ENCODE results near the gene CDKL4. TPM values are rescaled to one million over a fixed set of nuclear protein-coding genes. Genes with fewer than 3 reads are reported as not detected.

Gene CDKL4
- total and polyA plus RNA-seq, 2 of the 13 experiments (the other 11 are each of a cell fraction or from before 2014, with no cell fraction given) = 0.29 to 0.50 TPM

DNA sequence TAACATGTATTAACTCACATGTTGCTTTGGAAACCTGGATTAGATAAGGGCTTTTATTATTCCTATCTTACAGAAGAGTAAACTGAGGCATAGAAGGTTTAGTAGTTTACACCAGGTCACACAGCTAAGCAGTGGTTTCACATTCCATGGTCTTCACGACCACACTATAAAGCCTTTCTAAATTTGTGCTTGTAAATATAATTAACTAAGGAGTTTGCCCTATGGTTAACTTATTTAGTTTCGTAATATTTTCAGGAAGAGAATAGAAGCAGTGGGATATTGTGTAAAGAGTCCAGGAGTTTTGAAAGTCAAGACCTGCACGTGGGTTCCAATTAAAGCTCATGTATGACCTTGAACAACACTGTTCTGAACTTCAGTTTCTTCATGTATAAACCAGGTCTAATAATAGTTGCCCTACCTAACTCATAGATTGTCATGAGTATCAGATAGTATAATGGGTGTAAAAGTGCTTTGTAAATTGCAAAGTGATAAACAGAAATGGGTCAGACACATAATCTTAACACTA lies 103.4 kb downstream of the CDKL4 start (continued):
- no peak for TF ChIP-seq CENPT (CRISPR knock-in tag; IDR thresholded peaks at IDR 0.05; ENCODE audit: low read depth)
- TF ChIP-seq ZNF713 (CRISPR knock-in tag; IDR thresholded peaks at IDR 0.05) = no peak
- no peak for TF ChIP-seq ZNF207 (IDR thresholded peaks at IDR 0.05; ENCODE audit: borderline replicate concordance)
- TF ChIP-seq NCOA2 (CRISPR knock-in tag; IDR thresholded peaks at IDR 0.05) = peak; percentile 87
- TF ChIP-seq, protein P1, sequence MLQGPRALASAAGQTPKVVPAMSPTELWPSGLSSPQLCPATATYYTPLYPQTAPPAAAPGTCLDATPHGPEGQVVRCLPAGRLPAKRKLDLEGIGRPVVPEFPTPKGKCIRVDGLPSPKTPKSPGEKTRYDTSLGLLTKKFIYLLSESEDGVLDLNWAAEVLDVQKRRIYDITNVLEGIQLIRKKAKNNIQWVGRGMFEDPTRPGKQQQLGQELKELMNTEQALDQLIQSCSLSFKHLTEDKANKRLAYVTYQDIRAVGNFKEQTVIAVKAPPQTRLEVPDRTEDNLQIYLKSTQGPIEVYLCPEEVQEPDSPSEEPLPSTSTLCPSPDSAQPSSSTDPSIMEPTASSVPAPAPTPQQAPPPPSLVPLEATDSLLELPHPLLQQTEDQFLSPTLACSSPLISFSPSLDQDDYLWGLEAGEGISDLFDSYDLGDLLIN (CRISPR knock-in tag; IDR thresholded peaks at IDR 0.05; ENCODE audit: borderline replicate concordance) = no peak
- TF ChIP-seq, protein P2, sequence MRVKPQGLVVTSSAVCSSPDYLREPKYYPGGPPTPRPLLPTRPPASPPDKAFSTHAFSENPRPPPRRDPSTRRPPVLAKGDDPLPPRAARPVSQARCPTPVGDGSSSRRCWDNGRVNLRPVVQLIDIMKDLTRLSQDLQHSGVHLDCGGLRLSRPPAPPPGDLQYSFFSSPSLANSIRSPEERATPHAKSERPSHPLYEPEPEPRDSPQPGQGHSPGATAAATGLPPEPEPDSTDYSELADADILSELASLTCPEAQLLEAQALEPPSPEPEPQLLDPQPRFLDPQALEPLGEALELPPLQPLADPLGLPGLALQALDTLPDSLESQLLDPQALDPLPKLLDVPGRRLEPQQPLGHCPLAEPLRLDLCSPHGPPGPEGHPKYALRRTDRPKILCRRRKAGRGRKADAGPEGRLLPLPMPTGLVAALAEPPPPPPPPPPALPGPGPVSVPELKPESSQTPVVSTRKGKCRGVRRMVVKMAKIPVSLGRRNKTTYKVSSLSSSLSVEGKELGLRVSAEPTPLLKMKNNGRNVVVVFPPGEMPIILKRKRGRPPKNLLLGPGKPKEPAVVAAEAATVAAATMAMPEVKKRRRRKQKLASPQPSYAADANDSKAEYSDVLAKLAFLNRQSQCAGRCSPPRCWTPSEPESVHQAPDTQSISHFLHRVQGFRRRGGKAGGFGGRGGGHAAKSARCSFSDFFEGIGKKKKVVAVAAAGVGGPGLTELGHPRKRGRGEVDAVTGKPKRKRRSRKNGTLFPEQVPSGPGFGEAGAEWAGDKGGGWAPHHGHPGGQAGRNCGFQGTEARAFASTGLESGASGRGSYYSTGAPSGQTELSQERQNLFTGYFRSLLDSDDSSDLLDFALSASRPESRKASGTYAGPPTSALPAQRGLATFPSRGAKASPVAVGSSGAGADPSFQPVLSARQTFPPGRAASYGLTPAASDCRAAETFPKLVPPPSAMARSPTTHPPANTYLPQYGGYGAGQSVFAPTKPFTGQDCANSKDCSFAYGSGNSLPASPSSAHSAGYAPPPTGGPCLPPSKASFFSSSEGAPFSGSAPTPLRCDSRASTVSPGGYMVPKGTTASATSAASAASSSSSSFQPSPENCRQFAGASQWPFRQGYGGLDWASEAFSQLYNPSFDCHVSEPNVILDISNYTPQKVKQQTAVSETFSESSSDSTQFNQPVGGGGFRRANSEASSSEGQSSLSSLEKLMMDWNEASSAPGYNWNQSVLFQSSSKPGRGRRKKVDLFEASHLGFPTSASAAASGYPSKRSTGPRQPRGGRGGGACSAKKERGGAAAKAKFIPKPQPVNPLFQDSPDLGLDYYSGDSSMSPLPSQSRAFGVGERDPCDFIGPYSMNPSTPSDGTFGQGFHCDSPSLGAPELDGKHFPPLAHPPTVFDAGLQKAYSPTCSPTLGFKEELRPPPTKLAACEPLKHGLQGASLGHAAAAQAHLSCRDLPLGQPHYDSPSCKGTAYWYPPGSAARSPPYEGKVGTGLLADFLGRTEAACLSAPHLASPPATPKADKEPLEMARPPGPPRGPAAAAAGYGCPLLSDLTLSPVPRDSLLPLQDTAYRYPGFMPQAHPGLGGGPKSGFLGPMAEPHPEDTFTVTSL (CRISPR knock-in tag; IDR thresholded peaks at IDR 0.05; ENCODE audit: borderline replicate concordance) = no peak
- TF ChIP-seq, protein P3, sequence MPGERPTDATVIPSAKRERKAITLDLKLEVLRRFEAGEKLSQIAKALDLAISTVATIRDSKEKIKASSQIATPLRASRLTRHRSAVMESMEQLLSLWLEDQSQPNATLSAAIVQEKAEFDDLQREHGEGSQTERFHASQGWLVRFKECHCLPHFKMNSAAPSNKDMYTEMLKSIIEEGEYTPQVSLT (CRISPR knock-in tag; IDR thresholded peaks at IDR 0.05; ENCODE audit: borderline replicate concordance, low read depth) = no peak
- TF ChIP-seq, protein P4, sequence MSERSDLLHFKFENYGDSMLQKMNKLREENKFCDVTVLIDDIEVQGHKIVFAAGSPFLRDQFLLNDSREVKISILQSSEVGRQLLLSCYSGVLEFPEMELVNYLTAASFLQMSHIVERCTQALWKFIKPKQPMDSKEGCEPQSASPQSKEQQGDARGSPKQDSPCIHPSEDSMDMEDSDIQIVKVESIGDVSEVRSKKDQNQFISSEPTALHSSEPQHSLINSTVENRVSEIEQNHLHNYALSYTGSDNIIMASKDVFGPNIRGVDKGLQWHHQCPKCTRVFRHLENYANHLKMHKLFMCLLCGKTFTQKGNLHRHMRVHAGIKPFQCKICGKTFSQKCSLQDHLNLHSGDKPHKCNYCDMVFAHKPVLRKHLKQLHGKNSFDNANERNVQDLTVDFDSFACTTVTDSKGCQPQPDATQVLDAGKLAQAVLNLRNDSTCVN (CRISPR knock-in tag; IDR thresholded peaks at IDR 0.05; ENCODE audit: borderline replicate concordance) = no peak
- TF ChIP-seq ETV6 (CRISPR knock-in tag; conservative IDR thresholded peaks at IDR 0.05) = no peak
- no peak; the same call in 1 of the 2 replicates for TF ChIP-seq ZNF614 (CRISPR knock-in tag; IDR thresholded peaks at IDR 0.05; ENCODE audit: borderline replicate concordance)
- TF ChIP-seq, protein P5, sequence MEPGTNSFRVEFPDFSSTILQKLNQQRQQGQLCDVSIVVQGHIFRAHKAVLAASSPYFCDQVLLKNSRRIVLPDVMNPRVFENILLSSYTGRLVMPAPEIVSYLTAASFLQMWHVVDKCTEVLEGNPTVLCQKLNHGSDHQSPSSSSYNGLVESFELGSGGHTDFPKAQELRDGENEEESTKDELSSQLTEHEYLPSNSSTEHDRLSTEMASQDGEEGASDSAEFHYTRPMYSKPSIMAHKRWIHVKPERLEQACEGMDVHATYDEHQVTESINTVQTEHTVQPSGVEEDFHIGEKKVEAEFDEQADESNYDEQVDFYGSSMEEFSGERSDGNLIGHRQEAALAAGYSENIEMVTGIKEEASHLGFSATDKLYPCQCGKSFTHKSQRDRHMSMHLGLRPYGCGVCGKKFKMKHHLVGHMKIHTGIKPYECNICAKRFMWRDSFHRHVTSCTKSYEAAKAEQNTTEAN (CRISPR knock-in tag; conservative IDR thresholded peaks at IDR 0.05) = peak; percentile 57; the same call in 1 of the 2 replicates
- peak; percentile 36; the same call in 1 of the 2 replicates for TF ChIP-seq DPF2 (CRISPR knock-in tag; IDR thresholded peaks at IDR 0.05; ENCODE audit: borderline replicate concordance, low read depth)
- TF ChIP-seq SALL1 (CRISPR knock-in tag; IDR thresholded peaks at IDR 0.05) = no peak; the same call in 1 of the 2 replicates
- no peak for TF ChIP-seq ZNF768 (CRISPR knock-in tag; IDR thresholded peaks at IDR 0.05)
- TF ChIP-seq HNF4A (CRISPR knock-in tag; IDR thresholded peaks at IDR 0.05) = peak; percentile 64
- TF ChIP-seq KLF13 (CRISPR knock-in tag; IDR thresholded peaks at IDR 0.05) = no peak
- no peak for TF ChIP-seq AKAP8 (CRISPR knock-in tag; IDR thresholded peaks at IDR 0.05)
- TF ChIP-seq ZNF589 (CRISPR knock-in tag; conservative IDR thresholded peaks at IDR 0.05) = no peak
- no peak for TF ChIP-seq JARID2 (CRISPR knock-in tag; IDR thresholded peaks at IDR 0.05; ENCODE audit: insufficient replicate concordance)
- TF ChIP-seq HHEX (CRISPR knock-in tag; IDR thresholded peaks at IDR 0.05) = no peak
- no peak for TF ChIP-seq PHB2 (IDR thresholded peaks at IDR 0.05; ENCODE audit: partially characterized antibody)

Data from HepG2 (cell line).